Neural progenitor cell (in vitro differentiated cells): ENCODE data around the gene ALPL.

Experiments
- CTCF ChIP-seq: fragments of 200-600 bp; sonication (generic); IDR thresholded peaks from 2 replicates; pipeline ENCODE4 v1.5.1; 2017; ENCODE audit warnings: antibody characterized with exemption, mild to moderate bottlenecking
- EZH2phosphoT487 ChIP-seq: fragments of 200-600 bp; sonication (generic); IDR thresholded peaks from 2 replicates; pipeline ENCODE4 v1.6.1; 2017; ENCODE audit warnings: antibody characterized with exemption

- TF ChIP-seq CTCF (peak; percentile 70), EZH2phosphoT487 (no peak)
Measured at GRCh38 chr1:21573971-21574465, 64.8 kb downstream of the ALPL start.
